Left ventricle myocardium superior (tissue), 1 donor: ENCODE data around the gene TMEM59L. TPM values are rescaled to one million over a fixed set of nuclear protein-coding genes. Genes with fewer than 3 reads are reported as not detected.

Source experiments
- ATAC-seq: fragments of 200-7000 bp; cut with Tn5 transposase; one replicate; pipeline ENCODE4 v1.9.1; 2020; ENCODE audit warnings: mild to moderate bottlenecking, moderate library complexity
- DNase-seq: peaks from one replicate; pipeline ENCODE4 v3.0.0-alpha.2; 2020
- intact Hi-C: fragments of 100-400 bp; cut with micrococcal nuclease; formaldehyde crosslinking; loops from one replicate; pipeline ENCODE4 v1.11.0; 2022
- long read RNA-seq: library from polyadenylated mRNA; unstranded; transcript quantifications from one replicate; pipeline ENCODE4 v2.0.0, GENCODE V29; 2021
- total RNA-seq: library from RNA; stranded (reverse); fragmentation: NEBNext Ultra II Directional; extraction: Animal tissue kit (Norgen Biotek cat#: 25700); gene quantifications from one replicate; pipeline ENCODE4 v1.2.1, GENCODE V29; 2021
- donor health status: DM: no; HTN: yes; CAD: no; lungs with severe emphysema.

Gene TMEM59L
- total RNA-seq = 1.5 TPM
- long read RNA-seq, partial matches to known transcripts = 0 of 1 reads
- long read RNA-seq, other reads (novel, unspliced or antisense) = 1 of 1 reads

DNA sequence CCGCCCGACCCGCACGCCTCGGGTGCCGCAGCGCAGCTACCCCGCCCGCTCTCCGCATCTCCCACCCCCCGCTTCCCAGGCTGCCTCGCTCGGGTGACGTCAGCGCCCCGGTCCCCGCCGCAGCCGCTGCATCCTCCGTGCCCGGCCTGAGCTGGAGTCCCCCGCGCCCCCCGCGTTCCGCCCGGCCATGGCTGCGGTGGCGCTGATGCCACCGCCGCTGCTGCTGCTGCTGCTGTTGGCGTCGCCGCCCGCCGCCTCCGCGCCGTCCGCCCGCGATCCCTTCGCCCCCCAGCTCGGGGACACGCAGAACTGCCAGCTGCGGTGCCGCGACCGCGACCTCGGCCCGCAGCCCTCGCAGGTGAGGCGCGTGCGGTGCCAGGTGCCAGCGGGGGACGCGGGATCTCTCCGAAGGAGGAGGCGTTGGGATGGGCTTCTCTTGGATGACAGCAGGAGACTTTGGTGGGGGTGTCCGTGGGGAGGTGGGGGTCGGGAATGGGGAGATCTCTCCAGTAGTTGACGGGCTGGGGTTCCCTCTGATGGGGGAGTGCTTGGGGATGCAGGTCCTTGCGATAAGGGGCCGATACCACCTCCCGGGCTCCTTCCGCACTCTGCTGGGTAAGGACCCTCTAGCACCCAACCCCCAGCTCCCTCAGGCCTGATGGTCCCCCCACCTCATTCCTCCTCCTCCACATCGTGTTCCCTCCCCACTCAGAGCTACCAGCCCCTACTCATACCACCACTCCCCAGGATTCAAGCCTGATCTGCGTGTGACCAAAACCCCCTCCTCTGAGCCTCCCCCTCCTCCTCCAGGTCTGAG, at the start of gene TMEM59L:
TSS of gene TMEM59L (plus strand) at position 99 of the 817 bp plus-strand sequence. CDS start at position 188, 89 bp downstream.
- ATAC-seq (peak; percentile 52), DNase-seq (peak; percentile 58)
- intact Hi-C loops = no loop called here

GRCh38 chr19:18566953-18567352, 45.7 kb upstream of the TMEM59L start:
- DNase-seq = no peak
- intact Hi-C loops = no loop called here
- no peak for ATAC-seq

DNA sequence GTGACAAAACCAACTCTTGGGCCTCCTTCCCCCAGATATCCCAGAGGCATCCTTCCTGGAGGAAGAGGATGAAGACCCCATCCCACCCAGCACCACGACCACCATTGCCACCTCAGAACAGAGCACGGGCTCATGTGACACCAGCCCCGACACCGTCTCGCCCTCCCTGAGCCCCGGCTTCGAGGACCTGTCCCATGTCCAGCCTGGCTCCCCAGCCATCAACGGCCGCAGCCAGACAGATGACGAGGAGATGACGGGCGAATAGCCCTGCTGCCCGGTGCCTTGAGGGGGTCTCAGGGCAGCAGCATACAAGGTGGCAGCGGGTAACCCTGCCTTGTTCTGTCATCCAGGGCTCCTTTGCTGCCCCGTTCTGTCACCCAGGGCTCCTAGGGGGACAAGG, 44.3 kb upstream of the TMEM59L start:
- ATAC-seq (no peak), DNase-seq (no peak)
- intact Hi-C loops = no loop called here

GRCh38 chr19:18571564-18572344, 40.9 kb upstream of the TMEM59L start, which contains the start of gene UBA52:
TSS of gene UBA52 (plus strand) at chr19:18571857. CDS start at chr19:18573301, 1,444 bp downstream.
- DNase-seq (peak; percentile 99), ATAC-seq (peak; percentile 97)
- intact Hi-C loops = no loop called here

DNA sequence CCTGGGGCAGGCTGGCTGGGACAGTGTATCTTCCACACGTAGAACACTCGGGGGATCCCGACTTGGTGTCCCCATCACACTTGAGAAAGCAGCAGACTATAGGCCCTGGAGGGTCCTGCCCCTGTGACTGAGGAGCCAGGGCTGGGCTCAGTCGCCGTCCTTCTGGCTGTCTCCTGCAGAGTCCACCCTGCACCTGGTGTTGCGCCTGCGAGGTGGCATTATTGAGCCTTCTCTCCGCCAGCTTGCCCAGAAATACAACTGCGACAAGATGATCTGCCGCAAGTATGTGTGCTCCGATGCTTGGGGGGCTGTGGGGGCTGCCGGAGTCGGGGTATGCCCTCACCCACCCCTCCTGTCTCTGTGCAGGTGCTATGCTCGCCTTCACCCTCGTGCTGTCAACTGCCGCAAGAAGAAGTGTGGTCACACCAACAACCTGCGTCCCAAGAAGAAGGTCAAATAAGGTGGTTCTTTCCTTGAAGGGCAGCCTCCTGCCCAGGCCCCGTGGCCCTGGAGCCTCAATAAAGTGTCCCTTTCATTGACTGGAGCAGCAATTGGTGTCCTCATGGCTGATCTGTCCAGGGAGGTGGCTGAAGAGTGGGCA, 37.9 kb upstream of the TMEM59L start:
- DNase-seq = no peak

DNA sequence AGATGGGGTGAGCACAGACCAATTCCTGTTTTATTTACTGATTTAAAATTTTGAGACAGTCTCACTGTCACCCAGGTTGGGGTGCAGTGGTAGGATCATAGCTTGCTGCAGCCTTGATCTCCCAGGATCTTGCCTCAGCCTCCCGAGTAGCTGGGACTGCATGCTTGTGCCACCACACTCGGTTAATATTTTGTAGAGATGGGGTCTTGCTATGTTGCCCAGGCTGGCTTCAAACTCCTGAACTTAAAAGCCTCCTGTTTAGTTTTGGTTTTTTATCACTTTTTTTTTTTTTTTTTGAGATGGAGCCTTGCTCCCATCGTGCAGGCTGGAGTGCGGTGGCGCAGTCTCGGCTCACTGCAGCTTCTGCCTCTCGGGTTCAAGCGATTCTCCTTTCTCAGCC, 36.3 kb upstream of the TMEM59L start:
- intact Hi-C loops = no loop called here
- no peak for ATAC-seq
- no peak for DNase-seq

More for the DNA sequence above, 37.9 kb upstream of the TMEM59L start:
- no peak for ATAC-seq
- intact Hi-C loops = no loop called here

DNA sequence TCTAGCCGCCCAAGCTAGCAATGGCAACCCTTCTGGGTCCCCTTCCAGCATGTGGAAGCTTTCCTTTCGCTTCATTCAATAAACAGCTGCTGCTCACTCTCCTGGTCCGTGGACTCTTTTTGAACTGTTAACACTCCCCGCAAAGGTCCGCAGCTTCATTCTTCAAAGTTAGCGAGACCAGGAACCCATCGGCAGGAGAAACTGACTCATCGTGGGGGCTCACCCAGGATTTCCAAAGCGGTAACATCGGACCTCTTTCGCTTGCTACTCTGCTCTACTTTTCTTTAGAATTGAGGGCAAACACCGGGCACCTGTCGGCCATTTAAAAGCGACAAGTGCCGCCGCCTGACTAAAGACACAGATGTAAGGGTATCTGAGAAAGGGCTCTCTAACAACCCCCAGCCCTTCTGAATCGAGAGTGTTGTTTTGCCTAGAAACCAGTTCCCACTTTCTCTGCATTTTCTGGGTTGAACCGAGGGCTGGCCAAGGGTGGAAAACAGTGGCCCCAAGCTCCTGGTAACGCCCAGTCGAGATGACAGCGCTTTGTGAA, 35.2 kb upstream of the TMEM59L start:
- intact Hi-C loops = no loop called here
- ATAC-seq = no peak
- no peak for DNase-seq

DNA sequence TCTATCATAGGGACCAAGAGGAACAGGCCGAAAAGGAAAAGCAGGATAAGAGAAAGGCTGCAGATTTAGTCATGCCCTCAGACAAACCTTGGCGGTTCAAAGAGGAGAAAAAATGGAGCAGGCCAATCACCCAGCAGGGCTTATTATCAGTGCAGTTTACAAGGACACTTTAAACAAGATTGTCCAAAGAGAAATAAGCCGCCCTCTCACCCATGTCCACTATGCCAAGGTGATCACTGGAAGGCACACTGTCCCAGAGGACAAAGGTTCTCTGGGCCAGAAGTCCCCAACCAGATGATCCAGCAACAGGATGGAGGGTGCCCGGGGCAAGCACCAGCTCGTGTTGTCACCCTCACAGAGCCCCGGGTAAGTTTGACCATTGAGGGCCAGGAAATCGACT, 32.4 kb upstream of the TMEM59L start:
- intact Hi-C loops = no loop called here
- DNase-seq (no peak), ATAC-seq (no peak)

DNA sequence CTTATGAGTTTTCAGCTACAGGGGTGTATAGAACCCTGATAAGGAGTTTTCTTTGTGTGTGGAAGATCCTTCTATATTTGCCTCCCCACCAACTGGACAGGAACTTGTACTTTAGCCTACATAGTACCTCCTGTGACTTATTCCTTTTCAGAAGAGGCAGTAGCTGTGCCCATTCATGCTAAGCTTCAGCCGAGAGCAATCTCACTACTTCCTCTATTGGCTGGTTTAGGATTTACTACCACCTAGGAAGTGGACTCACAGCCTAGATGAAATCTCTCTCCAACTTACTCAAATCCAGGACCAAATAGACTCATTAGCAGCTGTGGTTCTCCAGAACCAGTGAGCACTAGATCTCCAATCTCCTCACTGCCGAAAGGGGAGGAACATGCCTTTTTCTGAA, 26.4 kb upstream of the TMEM59L start:
- intact Hi-C loops = no loop called here
- no peak for DNase-seq
- ATAC-seq = no peak

GRCh38 chr19:18587561-18587960, 25.1 kb upstream of the TMEM59L start:
- intact Hi-C loops = no loop called here
- ATAC-seq (no peak), DNase-seq (no peak)

DNA sequence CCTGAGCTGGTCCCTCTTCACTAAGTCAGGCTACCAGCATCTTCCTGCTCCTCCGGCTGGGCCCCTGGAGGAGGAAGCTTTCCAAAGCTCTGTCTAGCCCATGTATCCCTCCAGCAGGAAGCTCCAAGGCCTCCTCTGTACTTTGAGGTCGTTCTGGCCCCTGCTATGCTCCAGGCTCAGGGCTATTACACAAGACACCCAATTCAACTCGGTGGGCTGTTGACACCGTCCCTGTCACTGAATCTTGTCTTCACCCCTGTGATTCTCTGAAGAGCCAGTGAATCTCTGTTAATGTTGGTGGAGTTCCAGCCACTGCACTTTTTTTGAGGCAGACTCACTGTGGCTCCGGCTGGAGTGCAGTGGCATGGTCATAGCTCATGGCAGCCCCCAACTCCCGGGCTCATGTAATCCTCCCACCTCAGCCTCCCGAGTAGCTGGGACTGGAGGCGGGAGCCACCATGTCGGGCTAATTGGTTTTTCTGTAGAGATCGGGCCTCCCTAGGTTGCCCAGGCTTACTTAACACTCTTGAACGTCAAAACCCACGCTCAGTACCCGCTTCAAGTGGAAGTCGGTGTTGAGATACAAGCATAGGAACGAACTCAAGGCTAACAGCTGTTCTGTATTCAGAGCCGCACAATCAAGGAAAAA, 24.6 kb upstream of the TMEM59L start:
- ATAC-seq = no peak
- DNase-seq = no peak
- intact Hi-C loops = no loop called here

GRCh38 chr19:18588611-18589379, 23.9 kb upstream of the TMEM59L start, which contains the start of gene REX1BD:
TSS of gene REX1BD (plus strand) at chr19:18588798. CDS start at chr19:18588802, 4 bp downstream.
- intact Hi-C loops = no loop called here
- peak; percentile 92 for ATAC-seq
- peak; percentile 92 for DNase-seq

- peak; percentile 72 for ATAC-seq
- intact Hi-C loops = loop anchor here (10.0 kb wide), 1 partner anchor 255 kb away; no protein-coding TSS in a partner anchor
- DNase-seq = peak; percentile 80
These were observed 23.0 kb upstream of the TMEM59L start for GRCh38 chr19:18589380-18590272.

- DNase-seq = peak; percentile 52
- no peak for ATAC-seq
- intact Hi-C loops = loop anchor here (10.0 kb wide), 1 partner anchor 254 kb away; no protein-coding TSS in a partner anchor
These were observed 22.1 kb upstream of the TMEM59L start for GRCh38 chr19:18590273-18591272.

- intact Hi-C loops = loop anchor here (10.0 kb wide), 1 partner anchor 253 kb away; no protein-coding TSS in a partner anchor
- no peak for ATAC-seq
These were observed 20.8 kb upstream of the TMEM59L start for GRCh38 chr19:18591735-18592385.

More at GRCh38 chr19:18591735-18592385, 20.8 kb upstream of the TMEM59L start:
- no peak for DNase-seq
